ENCODE data around the gene FAM156A. TPM values are rescaled to one million over a fixed set of nuclear protein-coding genes. Genes with fewer than 3 reads are reported as not detected.
"Not testable (repeated sequence)": the region's sequence is repeated elsewhere in the genome, so short reads cannot be mapped to it uniquely, and the experiment has no call there.

Gene FAM156A
- total RNA-seq, 1 donor from 2014 or later, result 24.6 TPM

DNA sequence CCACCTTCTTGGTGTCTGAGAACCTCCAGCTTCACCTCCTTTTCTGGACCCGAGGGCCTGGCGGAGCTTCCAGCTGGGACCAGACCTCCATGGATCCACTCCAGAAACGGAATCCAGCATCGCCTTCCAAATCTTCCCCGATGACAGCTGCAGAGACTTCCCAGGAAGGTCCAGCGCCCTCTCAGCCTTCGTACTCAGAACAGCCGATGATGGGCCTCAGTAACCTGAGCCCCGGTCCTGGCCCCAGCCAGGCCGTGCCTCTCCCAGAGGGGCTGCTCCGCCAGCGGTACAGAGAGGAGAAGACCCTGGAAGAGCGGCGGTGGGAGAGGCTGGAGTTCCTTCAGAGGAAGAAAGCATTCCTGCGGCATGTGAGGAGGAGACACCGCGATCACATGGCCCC, 51.2 kb downstream of the FAM156A start:
- not testable (repeated sequence) for DNase-seq (ENCODE audit: low read depth, low spot score); H3K27ac Mint-ChIP-seq (ENCODE audit: unreplicated experiment); H3K4me3 Mint-ChIP-seq; H3K4me1 Mint-ChIP-seq; H3K9me3 Mint-ChIP-seq; H3K27me3 Mint-ChIP-seq (ENCODE audit: low read depth); H3K36me3 Mint-ChIP-seq (ENCODE audit: low read depth)

DNA sequence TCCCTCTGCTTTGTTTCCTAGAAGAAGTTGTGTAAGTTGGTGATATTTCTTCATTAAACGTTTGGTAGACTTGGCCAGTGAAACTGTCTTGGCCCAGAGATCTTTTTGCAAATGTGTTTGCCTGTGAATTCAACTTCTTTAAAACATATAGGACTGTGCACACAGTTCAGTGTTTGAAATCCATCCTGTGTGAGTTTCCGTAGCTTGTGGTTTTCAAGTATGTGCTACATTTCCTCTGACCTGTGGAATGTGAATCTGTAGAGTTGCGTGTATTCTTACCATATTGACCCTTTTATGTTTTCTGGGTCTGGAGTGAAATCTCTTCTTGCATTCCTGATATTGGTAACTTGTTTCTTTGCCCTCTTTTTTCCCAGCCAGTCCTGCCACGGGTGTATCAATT, 52.2 kb downstream of the FAM156A start:
- not testable (repeated sequence) for H3K36me3 Mint-ChIP-seq (ENCODE audit: low read depth); DNase-seq (ENCODE audit: low read depth, low spot score); H3K9me3 Mint-ChIP-seq; H3K27ac Mint-ChIP-seq (ENCODE audit: unreplicated experiment); H3K27me3 Mint-ChIP-seq (ENCODE audit: low read depth); H3K4me1 Mint-ChIP-seq; H3K4me3 Mint-ChIP-seq

DNA sequence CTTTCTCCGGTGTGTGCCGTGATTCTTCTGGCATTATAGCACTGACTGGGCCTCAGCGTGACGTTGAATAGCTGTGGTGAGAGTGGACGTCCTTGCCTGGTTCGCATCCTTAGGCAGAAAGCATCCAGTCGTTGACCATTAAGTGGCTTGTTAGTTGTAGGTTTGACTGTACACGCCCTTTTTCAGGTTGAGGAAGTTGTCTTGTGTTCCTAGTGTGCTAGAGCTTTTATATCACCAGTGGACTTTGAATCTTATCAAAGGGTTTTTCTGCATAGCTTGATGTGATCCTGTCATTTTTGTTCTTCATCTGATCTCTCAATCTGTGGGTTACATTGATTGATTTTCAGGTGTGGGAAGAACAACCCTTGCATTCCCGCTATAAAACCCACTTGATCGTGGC, 52.8 kb downstream of the FAM156A start:
- not testable (repeated sequence) for H3K27me3 Mint-ChIP-seq (ENCODE audit: low read depth); H3K4me3 Mint-ChIP-seq; H3K36me3 Mint-ChIP-seq (ENCODE audit: low read depth); H3K9me3 Mint-ChIP-seq; H3K4me1 Mint-ChIP-seq; DNase-seq (ENCODE audit: low read depth, low spot score); H3K27ac Mint-ChIP-seq (ENCODE audit: unreplicated experiment)

Other genes with a start within 250 kb of the FAM156A start
- not detected in 2 replicates for gene SSX2B, start 207.3 kb downstream of the FAM156A start, total RNA-seq
- not detected in 2 replicates for gene SPANXN5, start 161.1 kb downstream of the FAM156A start, total RNA-seq
- not detected in 2 replicates for gene XAGE5, start 147.2 kb downstream of the FAM156A start, total RNA-seq
- not detected in 2 replicates for gene XAGE3, start 90.4 kb downstream of the FAM156A start, total RNA-seq
- gene FAM156B, start 61.2 kb downstream of the FAM156A start, total RNA-seq, result 13.7 and 16.2 TPM in 2 replicates
- gene GPR173, start 90.3 kb upstream of the FAM156A start, total RNA-seq, result 11.8 and 13.0 TPM in 2 replicates
- 17.6 and 17.9 TPM in 2 replicates for gene TSPYL2, start 123.8 kb upstream of the FAM156A start, total RNA-seq
- 10.1 and 11.6 TPM in 2 replicates for gene KANTR, start 135.6 kb upstream of the FAM156A start, total RNA-seq

Measured in neural crest cell (in vitro differentiated cells).